OCI-LY7 (cell line): ENCODE measurements around the gene C1GALT1.

Source experiments
- EZH2phosphoT487 ChIP-seq: fragments of 200-600 bp; sonication (generic); IDR thresholded peaks from 2 replicates; pipeline ENCODE4 v1.6.1; 2018; ENCODE audit warnings: low read depth, borderline replicate concordance, mild to moderate bottlenecking, mixed run types, antibody characterized with exemption, low read length, moderate library complexity, mixed read lengths
- TF ChIP-seq, protein P1 (sequence below): fragments of 200-600 bp; sonication (generic); conservative IDR thresholded peaks from 2 replicates; pipeline ENCODE4 v1.5.1; 2014; ENCODE audit warnings: mild to moderate bottlenecking, antibody characterized with exemption, low read length, moderate library complexity, mixed read lengths

DNA sequence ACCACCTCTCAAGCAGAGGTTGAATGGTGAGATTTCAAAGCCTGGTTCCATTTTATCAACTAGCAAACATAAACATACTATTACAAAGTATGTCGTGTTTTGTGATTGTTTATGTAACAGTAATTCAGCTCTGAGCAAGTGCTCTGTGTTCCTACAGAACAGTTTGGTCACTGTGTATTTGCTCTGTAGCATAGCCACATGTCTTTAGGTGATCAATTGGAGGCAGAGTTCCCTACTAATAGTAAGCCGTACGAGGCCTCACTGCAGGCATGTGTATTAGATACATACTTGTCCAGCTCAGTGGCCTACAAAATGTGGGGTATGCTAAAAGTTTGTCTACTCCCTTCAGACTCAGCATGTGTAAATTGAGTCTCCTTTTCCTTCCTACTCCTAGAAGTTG lies 53.0 kb downstream of the C1GALT1 start:
- TF ChIP-seq, protein P1, sequence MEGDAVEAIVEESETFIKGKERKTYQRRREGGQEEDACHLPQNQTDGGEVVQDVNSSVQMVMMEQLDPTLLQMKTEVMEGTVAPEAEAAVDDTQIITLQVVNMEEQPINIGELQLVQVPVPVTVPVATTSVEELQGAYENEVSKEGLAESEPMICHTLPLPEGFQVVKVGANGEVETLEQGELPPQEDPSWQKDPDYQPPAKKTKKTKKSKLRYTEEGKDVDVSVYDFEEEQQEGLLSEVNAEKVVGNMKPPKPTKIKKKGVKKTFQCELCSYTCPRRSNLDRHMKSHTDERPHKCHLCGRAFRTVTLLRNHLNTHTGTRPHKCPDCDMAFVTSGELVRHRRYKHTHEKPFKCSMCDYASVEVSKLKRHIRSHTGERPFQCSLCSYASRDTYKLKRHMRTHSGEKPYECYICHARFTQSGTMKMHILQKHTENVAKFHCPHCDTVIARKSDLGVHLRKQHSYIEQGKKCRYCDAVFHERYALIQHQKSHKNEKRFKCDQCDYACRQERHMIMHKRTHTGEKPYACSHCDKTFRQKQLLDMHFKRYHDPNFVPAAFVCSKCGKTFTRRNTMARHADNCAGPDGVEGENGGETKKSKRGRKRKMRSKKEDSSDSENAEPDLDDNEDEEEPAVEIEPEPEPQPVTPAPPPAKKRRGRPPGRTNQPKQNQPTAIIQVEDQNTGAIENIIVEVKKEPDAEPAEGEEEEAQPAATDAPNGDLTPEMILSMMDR = no peak
- TF ChIP-seq EZH2phosphoT487 = no peak
